Activated CD8-positive, alpha-beta T cell treated with anti-CD3 and anti-CD28 coated beads for 36 hours (primary cell): ENCODE data around the gene B4GALT7. TPM values are rescaled to one million over a fixed set of nuclear protein-coding genes. Genes with fewer than 3 reads are reported as not detected.

Source experiments
- ATAC-seq: fragments of 200-7000 bp; cut with Tn5 transposase; one replicate; pipeline ENCODE4 v1.10.0; 2021; ENCODE audit warnings: mild to moderate bottlenecking, moderate library complexity
- CTCF ChIA-PET: fragments of 350-600 bp; sonication (Branson Sonifier 250); formaldehyde crosslinking; loops from one replicate; lab custom pipeline; 2021; ENCODE audit warnings: antibody characterized with exemption; lab: Charles Lee
- POLR2A ChIA-PET: fragments of 350-600 bp; sonication (Branson Sonifier 250); formaldehyde crosslinking; loops from one replicate; lab custom pipeline; 2021; ENCODE audit warnings: antibody characterized with exemption; lab: Charles Lee
- DNase-seq: peaks from one replicate; pipeline ENCODE4 v3.0.0-alpha.2; 2020
- H3K27ac Mint-ChIP-seq: one replicate; pipeline ENCODE4 v1.8.0; 2021; ENCODE audit warnings: mild to moderate bottlenecking, mixed read lengths
- H3K27me3 Mint-ChIP-seq: one replicate; pipeline ENCODE4 v1.8.0; 2021; ENCODE audit warnings: mixed read lengths
- H3K36me3 Mint-ChIP-seq: one replicate; pipeline ENCODE4 v1.8.0; 2021; ENCODE audit warnings: low read depth, mixed read lengths
- H3K4me1 Mint-ChIP-seq: one replicate; pipeline ENCODE4 v1.8.0; 2021; ENCODE audit warnings: low read depth, mixed read lengths
- H3K4me3 Mint-ChIP-seq: one replicate; pipeline ENCODE4 v1.8.0; 2021; ENCODE audit warnings: mild to moderate bottlenecking, moderate library complexity, mixed read lengths
- H3K9me3 Mint-ChIP-seq: one replicate; pipeline ENCODE4 v1.8.0; 2021; ENCODE audit warnings: mixed read lengths
- CTCF ChIP-seq: fragments of 200-600 bp; IDR thresholded peaks from one replicate; pipeline ENCODE4 v1.8.0; 2022; ENCODE audit warnings: antibody characterized with exemption, mild to moderate bottlenecking
- intact Hi-C: fragments of 100-400 bp; cut with micrococcal nuclease; formaldehyde crosslinking; loops from one replicate; pipeline ENCODE4 v1.10.0; 2022
- total RNA-seq, 2 experiments: library from RNA; stranded (reverse); gene quantifications; one replicate each; pipeline ENCODE4 v1.2.3, GENCODE V29; 2021

The B4GALT7 gene
- 10 to 100 TPM; 19.3 to 21.9 TPM for total RNA-seq

- H3K9me3 Mint-ChIP-seq = no peaks in the 10 kb centered on the region
- intact Hi-C loops = no loop called here
- H3K4me3 Mint-ChIP-seq = peak within 1 kb of the TSS; percentile 88
- peak within 1 kb of the TSS; percentile 88 for H3K27ac Mint-ChIP-seq
- POLR2A ChIA-PET = interaction anchor here (0.7 to 1.9 kb wide), 5 partner anchors 8 to 79 kb away, joined by 3 to 7 read pairs (median 3); partner anchors contain the start of gene TMED9
- peaks cover 27% of the 10 kb centered on the region for H3K36me3 Mint-ChIP-seq
- ATAC-seq (peak; percentile 93), DNase-seq (peak; percentile 82)
- no peak for TF ChIP-seq CTCF
- CTCF ChIA-PET = interaction anchor here (0.9 to 1.1 kb wide), 2 partner anchors 7 to 209 kb away, joined by 3 read pairs; no protein-coding TSS in a partner anchor
- H3K27me3 Mint-ChIP-seq = no peaks in the 10 kb centered on the region
- peaks cover 33% of the 10 kb centered on the region for H3K4me1 Mint-ChIP-seq
Measured at GRCh38 chr5:177599731-177600507, at the start of gene B4GALT7. TSS of gene B4GALT7 (plus strand) at chr5:177600132. CDS start at chr5:177600211, 79 bp downstream.

GRCh38 chr5:177552839-177553455 lies 47.0 kb upstream of the B4GALT7 start:
- no peak for TF ChIP-seq CTCF
- intact Hi-C loops = no loop called here
- ChIA-PET CTCF (interaction anchor here (0.9 to 1.4 kb wide), 2 partner anchors 8 to 39 kb away, joined by 3 read pairs; partner anchors contain the start of gene TMED9), POLR2A (interaction anchor here (1.2 kb wide), 1 partner anchor 14 kb away, joined by 3 read pairs; no protein-coding TSS in a partner anchor)
- ATAC-seq (no peak), DNase-seq (no peak)
- Mint-ChIP-seq H3K4me3 (peak overlapping the region; percentile 78), H3K27ac (peak overlapping the region; percentile 25), H3K36me3 (peaks cover 23% of the 10 kb centered on the region), H3K27me3 (no peaks in the 10 kb centered on the region), H3K9me3 (no peaks in the 10 kb centered on the region), H3K4me1 (peaks cover 30% of the 10 kb centered on the region)

- DNase-seq (peak; percentile 54), ATAC-seq (peak; percentile 41)
- peak overlapping the region; percentile 78 for H3K4me3 Mint-ChIP-seq
- peaks cover 30% of the 10 kb centered on the region for H3K4me1 Mint-ChIP-seq
- intact Hi-C loops = no loop called here
- no peak for TF ChIP-seq CTCF
- H3K27me3 Mint-ChIP-seq = no peaks in the 10 kb centered on the region
- H3K9me3 Mint-ChIP-seq = no peaks in the 10 kb centered on the region
- POLR2A ChIA-PET = interaction anchor here (0.8 to 1.2 kb wide), 2 partner anchors 15 to 38 kb away, joined by 3 to 4 read pairs; no protein-coding TSS in a partner anchor
- CTCF ChIA-PET = interaction anchor here (0.9 to 1.4 kb wide), 2 partner anchors 9 to 38 kb away, joined by 3 read pairs; partner anchors contain the start of gene TMED9
- peak overlapping the region; percentile 25 for H3K27ac Mint-ChIP-seq
- H3K36me3 Mint-ChIP-seq = peaks cover 23% of the 10 kb centered on the region
Measured at GRCh38 chr5:177553671-177554429, 46.1 kb upstream of the B4GALT7 start.

- DNase-seq (peak; percentile 97), ATAC-seq (peak; percentile 100)
- peak within 1 kb of the TSS; percentile 78 for H3K4me3 Mint-ChIP-seq
- no peaks in the 10 kb centered on the region for H3K9me3 Mint-ChIP-seq
- intact Hi-C loops = no loop called here
- POLR2A ChIA-PET = interaction anchor here (1.2 kb wide), 1 partner anchor 16 kb away, joined by 3 read pairs; no protein-coding TSS in a partner anchor
- CTCF ChIA-PET = no interaction called here
- no peaks in the 10 kb centered on the region for H3K27me3 Mint-ChIP-seq
- H3K36me3 Mint-ChIP-seq = peaks cover 22% of the 10 kb centered on the region
- TF ChIP-seq CTCF = no peak
- H3K27ac Mint-ChIP-seq = peak within 1 kb of the TSS; percentile 50
- peaks cover 30% of the 10 kb centered on the region for H3K4me1 Mint-ChIP-seq
Measured at GRCh38 chr5:177554474-177555111, 45.3 kb upstream of the B4GALT7 start, which contains the start of gene FAM193B. TSS of gene FAM193B (minus strand) at chr5:177554563. CDS start at chr5:177554458, 105 bp downstream.
